Lung (tissue), 12 donors: ENCODE measurements around the gene MYH13. TPM values are rescaled to one million over a fixed set of nuclear protein-coding genes. Genes with fewer than 3 reads are reported as not detected.

Source experiments
- ATAC-seq: fragments of 200-7000 bp; cut with Tn5 transposase; one replicate; pipeline ENCODE4 v1.9.1; 2020; ENCODE audit warnings: moderate number of reproducible peaks; ENCODE audit not compliant: insufficient read depth, low FRiP score
- DNase-seq, 3 donors: peaks; one replicate each; pipeline ENCODE4 v3.0.0-alpha.2; 2013 to 2017
- H3K27ac ChIP-seq, 2 donors: one replicate each; pipeline ENCODE4 v1.5.1; 2013; ENCODE audit warnings: mild to moderate bottlenecking in 2 of 2, moderate library complexity in 2 of 2, control low read depth in 1 of 2, inconsistent platforms in 1 of 2, low read depth in 1 of 2, low read length in 1 of 2
- H3K27me3 ChIP-seq, 3 donors: one replicate each; pipeline ENCODE4 v1.5.1; 2013; ENCODE audit warnings: low read length in 2 of 3; ENCODE audit not compliant: control insufficient read depth in 3 of 3, insufficient read depth in 3 of 3
- H3K36me3 ChIP-seq, 4 donors: one replicate each; pipeline ENCODE4 v1.5.1; 2013; ENCODE audit warnings: low read length in 4 of 4, mild to moderate bottlenecking in 1 of 4, moderate library complexity in 1 of 4; ENCODE audit not compliant: control insufficient read depth in 4 of 4, insufficient read depth in 4 of 4
- H3K4me1 ChIP-seq, 5 donors: one replicate each; pipeline ENCODE4 v1.5.1; 2013; ENCODE audit warnings: low read length in 5 of 5, mild to moderate bottlenecking in 2 of 5, moderate library complexity in 1 of 5; ENCODE audit not compliant: control insufficient read depth in 5 of 5, insufficient read depth in 5 of 5
- H3K4me3 ChIP-seq: one replicate; pipeline ENCODE4 v1.5.1; 2013; ENCODE audit warnings: mild to moderate bottlenecking, control low read depth, moderate library complexity
- H3K9ac ChIP-seq, 2 donors: one replicate each; pipeline ENCODE4 v1.5.1; 2013; ENCODE audit warnings: low read length in 2 of 2, control low read depth in 1 of 2; ENCODE audit not compliant: insufficient read depth in 1 of 2
- H3K9me3 ChIP-seq, 4 donors: one replicate each; pipeline ENCODE4 v1.5.1; 2013; ENCODE audit warnings: low read length in 3 of 4, mild to moderate bottlenecking in 1 of 4, moderate library complexity in 1 of 4; ENCODE audit not compliant: control insufficient read depth in 4 of 4, insufficient read depth in 3 of 4
- CTCF ChIP-seq: IDR thresholded peaks from 2 replicates; pipeline ENCODE4 v1.5.1; 2012; ENCODE audit warnings: mild to moderate bottlenecking; ENCODE audit errors: control extremely low read depth, extremely low read depth
- whole genome bisulfite sequencing, 2 donors: extraction: QIAGEN DNeasy Blood & Tissue Kit; methylation state at CpG; one replicate each; pipeline ENCODE4 v1.1.7; 2013; 5-methylcytosine and 5-hydroxymethylcytosine counted together
- polyA plus RNA-seq, 2 donors: library from polyadenylated mRNA; stranded (reverse); fragments of 200-250 nt; gene quantifications; one replicate each; pipeline ENCODE4 v1.2.1, GENCODE V29; 2013
- total RNA-seq, 2 donors: library from RNA; depleted of rRNA in 1 of 2; stranded (reverse); fragments of >200 nt in 1 of 2; gene quantifications; one replicate each; pipeline ENCODE4 v1.2.1, GENCODE V29; 2014 to 2021
- donor health status: control.
- donor health status: control.
- donor health status: Bipolar disorder and iron deficiency.
- donor health status: healthy.
- donor health status: DM: yes; HTN: yes; CAD: no.

The MYH13 gene
- total and polyA plus RNA-seq, 4 donors, result 0.02 TPM; not detected in 3

DNA sequence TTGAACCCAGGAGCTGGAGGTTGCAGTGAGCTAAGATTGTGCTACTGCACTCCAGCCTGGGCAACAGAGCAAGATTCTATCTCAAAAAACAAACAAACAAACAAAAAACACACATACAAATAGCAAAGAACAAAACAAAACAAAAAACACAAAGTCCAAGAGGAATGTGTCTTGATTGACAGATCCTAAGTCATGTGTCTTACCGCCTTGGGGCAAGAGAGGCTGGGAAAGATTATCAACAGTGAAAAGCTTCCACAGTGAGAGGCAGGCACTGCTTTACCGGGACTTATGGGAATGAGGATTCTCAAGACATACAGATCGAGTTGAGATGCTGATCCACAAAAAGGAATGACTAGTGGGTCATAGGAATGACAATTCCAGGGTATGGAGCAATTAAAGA lies 111.7 kb downstream of the MYH13 start:
- no peak overlapping the region for H3K27ac ChIP-seq
- H3K4me1 ChIP-seq, result peaks cover 0 to 2% (median 0%) of the 10 kb centered on the region in 5 donors
- DNase-seq (no peak), ATAC-seq (no peak)
- 73 to 82% methylated on average over 3 of the region's 3 CpGs for WGBS, 2 donors
- no peak overlapping the region for H3K9ac ChIP-seq
- H3K9me3 ChIP-seq, result peaks cover 0 to 3% (median 0%) of the 10 kb centered on the region in 4 donors
- no peak overlapping the region for H3K4me3 ChIP-seq
- no peaks in the 10 kb centered on the region for H3K36me3 ChIP-seq
- H3K27me3 ChIP-seq, result no peaks in the 10 kb centered on the region
- TF ChIP-seq CTCF, result no peak

- Histone ChIP-seq H3K27me3 (no peaks in the 10 kb centered on the region), H3K36me3 (no peaks in the 10 kb centered on the region), H3K9ac (no peak overlapping the region), H3K4me3 (no peak overlapping the region), H3K9me3 (no peaks in the 10 kb centered on the region), H3K27ac (no peak overlapping the region), H3K4me1 (peaks cover 0 to 3% (median 0%) of the 10 kb centered on the region in 5 donors)
- ATAC-seq (no peak), DNase-seq (peak in 1 of 3 donors; percentile 12)
- no peak for TF ChIP-seq CTCF
- 47 to 52% methylated on average over 11 of the region's 11 CpGs for WGBS, 2 donors
Measured at GRCh38 chr17:10251212-10251948, 121.4 kb downstream of the MYH13 start.

Other genes starting within 250 kb of the MYH13 start
- gene GAS7, start 174.4 kb downstream of the MYH13 start, total RNA-seq, result 100 to 1,000 TPM in 1 of 2 donors, 10 to 100 TPM in 1; 41.1 to 112 TPM
- 10 to 100 TPM in 1 of 2 donors, 1 to 10 TPM in 1; 9.0 to 51.1 TPM for gene GAS7, start 174.4 kb downstream of the MYH13 start, polyA plus RNA-seq
- gene MYH8, start 48.9 kb upstream of the MYH13 start, total RNA-seq, result under 1 TPM in 1 of 2 donors, not detected in 1; 0.03 TPM
- gene MYH8, start 48.9 kb upstream of the MYH13 start, polyA plus RNA-seq, result not detected
- gene MYH4, start 96.6 kb upstream of the MYH13 start, total RNA-seq, result not detected
- not detected for gene MYH4, start 96.6 kb upstream of the MYH13 start, polyA plus RNA-seq
- not detected for gene MYH1, start 145.5 kb upstream of the MYH13 start, total RNA-seq
- gene MYH1, start 145.5 kb upstream of the MYH13 start, polyA plus RNA-seq, result under 1 TPM; 0.02 TPM
- not detected for gene MYH2, start 176.7 kb upstream of the MYH13 start, total RNA-seq
- under 1 TPM; 0.02 TPM for gene MYH2, start 176.7 kb upstream of the MYH13 start, polyA plus RNA-seq